ENCODE results near the gene TBP. TPM values are rescaled to one million over a fixed set of nuclear protein-coding genes. Genes with fewer than 3 reads are reported as not detected.
A peak's percentile ranks its signal among the peaks of the same experiment; 100 is the strongest.

Gene TBP
- total and polyA plus RNA-seq, 2 of the 13 experiments (the other 11 are each of a cell fraction or from before 2014, with no cell fraction given): 21.7 to 28.1 TPM

- no peak for TF ChIP-seq ARNTL (CRISPR knock-in tag; IDR thresholded peaks at IDR 0.05)
- no peak for TF ChIP-seq ZBTB2 (CRISPR knock-in tag; IDR thresholded peaks at IDR 0.05; ENCODE audit: low read depth)
- 0 out of 2 replicates have a peak, but pooled peaks have one; percentile 42 for TF ChIP-seq KDM2A (CRISPR knock-in tag; IDR thresholded peaks at IDR 0.05; ENCODE audit: borderline replicate concordance, low read depth)
- TF ChIP-seq ZNF501 (CRISPR knock-in tag; IDR thresholded peaks at IDR 0.05): peak; percentile 62; the same call in 1 of the 2 replicates
- TF ChIP-seq FLYWCH1 (CRISPR knock-in tag; IDR thresholded peaks at IDR 0.05): no peak
- TF ChIP-seq ZNF512B (CRISPR knock-in tag; IDR thresholded peaks at IDR 0.05; ENCODE audit: borderline replicate concordance): no peak
- TF ChIP-seq KAT8 (CRISPR knock-in tag; IDR thresholded peaks at IDR 0.05): no peak
- no peak for TF ChIP-seq ISX (CRISPR knock-in tag; conservative IDR thresholded peaks at IDR 0.05)
- TF ChIP-seq ZNF879 (CRISPR knock-in tag; IDR thresholded peaks at IDR 0.05): no peak
- no peak for TF ChIP-seq ZC3H4 (CRISPR knock-in tag; IDR thresholded peaks at IDR 0.05; ENCODE audit: borderline replicate concordance)
- no peak for TF ChIP-seq ARNT (IDR thresholded peaks at IDR 0.05)
- TF ChIP-seq ZMAT5 (CRISPR knock-in tag; IDR thresholded peaks at IDR 0.05; ENCODE audit: borderline replicate concordance, low read depth): no peak
- no peak for TF ChIP-seq HNRNPH1 (optimal IDR thresholded peaks at IDR 0.05; ENCODE audit: low read depth, low read length)
- no peak for TF ChIP-seq PRMT3 (CRISPR knock-in tag; IDR thresholded peaks at IDR 0.05; ENCODE audit: borderline replicate concordance, low read depth)
- no peak for TF ChIP-seq PHF21A (CRISPR knock-in tag; IDR thresholded peaks at IDR 0.05)
- 0 out of 4 replicates have a peak, but pooled peaks of 1 of the 2 experiments have one; percentile 25 for TF ChIP-seq HMGXB4 (CRISPR knock-in tag; IDR thresholded peaks at IDR 0.05; ENCODE audit: borderline replicate concordance in 1 of 2, low read depth in 1 of 2)
- TF ChIP-seq PRDM15 (CRISPR knock-in tag; IDR thresholded peaks at IDR 0.05): no peak
Measured at GRCh38 chr6:170529839-170530469, 24.2 kb upstream of the TBP start (continued).

Measured in HepG2 (cell line).